Activated T-cell treated with anti-CD3 and anti-CD28 coated beads, Interleukin-2, amount 50 U/mL, for 24 hours (primary cell): Measurements from ENCODE around the gene MRPL37.
A peak's percentile ranks its signal among the peaks of the same experiment; 100 is the strongest.

Source experiments
- DNase-seq: peaks from one replicate; pipeline ENCODE4 v3.0.0-alpha.2; 2020
- H3K27ac Mint-ChIP-seq: 2 replicates; pipeline ENCODE4 v1.8.0; 2020; ENCODE audit warnings: mild to moderate bottlenecking, mixed read lengths
- H3K27me3 Mint-ChIP-seq: 2 replicates; pipeline ENCODE4 v1.8.0; 2020; ENCODE audit warnings: mixed read lengths
- H3K36me3 Mint-ChIP-seq: 2 replicates; pipeline ENCODE4 v1.8.0; 2020; ENCODE audit warnings: low read depth, mixed read lengths
- H3K4me1 Mint-ChIP-seq: 2 replicates; pipeline ENCODE4 v1.8.0; 2020; ENCODE audit warnings: low read depth, mixed read lengths
- H3K4me3 Mint-ChIP-seq: 2 replicates; pipeline ENCODE4 v1.8.0; 2020; ENCODE audit warnings: mild to moderate bottlenecking, moderate library complexity, mixed read lengths
- H3K9me3 Mint-ChIP-seq: 2 replicates; pipeline ENCODE4 v1.8.0; 2020; ENCODE audit warnings: mixed read lengths

Gene MRPL37

GRCh38 chr1:54248966-54249365 is 49.0 kb downstream of the MRPL37 start:
- Mint-ChIP-seq H3K9me3 (no peaks in the 10 kb centered on the region), H3K27me3 (no peaks in the 10 kb centered on the region), H3K36me3 (peaks cover 40% of the 10 kb centered on the region), H3K4me3 (no peak overlapping the region), H3K27ac (no peak overlapping the region), H3K4me1 (peaks cover 3% of the 10 kb centered on the region)
- DNase-seq: no peak

GRCh38 chr1:54249819-54250435 is 50.0 kb downstream of the MRPL37 start:
- no peak for DNase-seq
- no peaks in the 10 kb centered on the region for H3K9me3 Mint-ChIP-seq
- H3K36me3 Mint-ChIP-seq: peaks cover 35% of the 10 kb centered on the region
- H3K27me3 Mint-ChIP-seq: no peaks in the 10 kb centered on the region
- peaks cover 3% of the 10 kb centered on the region for H3K4me1 Mint-ChIP-seq
- no peak overlapping the region for H3K4me3 Mint-ChIP-seq
- H3K27ac Mint-ChIP-seq: no peak overlapping the region

- no peaks in the 10 kb centered on the region for H3K27me3 Mint-ChIP-seq
- DNase-seq: no peak
- peaks cover 32% of the 10 kb centered on the region for H3K36me3 Mint-ChIP-seq
- H3K4me1 Mint-ChIP-seq: peaks cover 3% of the 10 kb centered on the region
- H3K9me3 Mint-ChIP-seq: no peaks in the 10 kb centered on the region
- no peak overlapping the region for H3K27ac Mint-ChIP-seq
- no peak overlapping the region for H3K4me3 Mint-ChIP-seq
Measured at GRCh38 chr1:54250670-54251069, 50.7 kb downstream of the MRPL37 start.

- H3K36me3 Mint-ChIP-seq: peaks cover 36% of the 10 kb centered on the region
- peaks cover 3% of the 10 kb centered on the region for H3K4me1 Mint-ChIP-seq
- DNase-seq: no peak
- H3K27ac Mint-ChIP-seq: peak overlapping the region; percentile 2
- H3K27me3 Mint-ChIP-seq: no peaks in the 10 kb centered on the region
- H3K4me3 Mint-ChIP-seq: no peak overlapping the region
- no peaks in the 10 kb centered on the region for H3K9me3 Mint-ChIP-seq
Measured at GRCh38 chr1:54252371-54252936, 52.5 kb downstream of the MRPL37 start.

- DNase-seq: no peak
- H3K27me3 Mint-ChIP-seq: no peaks in the 10 kb centered on the region
- peak overlapping the region; percentile 64 for H3K27ac Mint-ChIP-seq
- H3K36me3 Mint-ChIP-seq: peaks cover 41% of the 10 kb centered on the region
- H3K4me1 Mint-ChIP-seq: peaks cover 3% of the 10 kb centered on the region
- H3K4me3 Mint-ChIP-seq: no peak overlapping the region
- no peaks in the 10 kb centered on the region for H3K9me3 Mint-ChIP-seq
Measured at GRCh38 chr1:54253480-54253879, 53.5 kb downstream of the MRPL37 start.

- Mint-ChIP-seq H3K36me3 (peaks cover 40% of the 10 kb centered on the region), H3K27me3 (no peaks in the 10 kb centered on the region), H3K27ac (peak overlapping the region; percentile 64), H3K4me1 (peaks cover 3% of the 10 kb centered on the region), H3K4me3 (no peak overlapping the region), H3K9me3 (no peaks in the 10 kb centered on the region)
- no peak for DNase-seq
Measured at GRCh38 chr1:54254055-54254454, 54.1 kb downstream of the MRPL37 start.

GRCh38 chr1:54255026-54255702 is 55.2 kb downstream of the MRPL37 start:
- Mint-ChIP-seq H3K4me1 (peaks cover 3% of the 10 kb centered on the region), H3K27ac (no peak overlapping the region), H3K9me3 (no peaks in the 10 kb centered on the region), H3K36me3 (peaks cover 33% of the 10 kb centered on the region), H3K27me3 (no peaks in the 10 kb centered on the region), H3K4me3 (no peak overlapping the region)
- DNase-seq: no peak

GRCh38 chr1:54256522-54257345 is 56.8 kb downstream of the MRPL37 start:
- Mint-ChIP-seq H3K27me3 (no peaks in the 10 kb centered on the region), H3K36me3 (peaks cover 26% of the 10 kb centered on the region), H3K27ac (no peak overlapping the region), H3K9me3 (no peaks in the 10 kb centered on the region), H3K4me1 (peaks cover 3% of the 10 kb centered on the region), H3K4me3 (no peak overlapping the region)
- DNase-seq: no peak

- Mint-ChIP-seq H3K36me3 (peaks cover 24% of the 10 kb centered on the region), H3K4me3 (no peak overlapping the region), H3K27ac (no peak overlapping the region), H3K4me1 (peaks cover 3% of the 10 kb centered on the region), H3K9me3 (no peaks in the 10 kb centered on the region), H3K27me3 (no peaks in the 10 kb centered on the region)
- DNase-seq: no peak
Measured at GRCh38 chr1:54257346-54257620, 57.3 kb downstream of the MRPL37 start.

- Mint-ChIP-seq H3K27ac (no peak overlapping the region), H3K36me3 (peaks cover 22% of the 10 kb centered on the region)
- DNase-seq: no peak
Measured at GRCh38 chr1:54257876-54258275, 57.9 kb downstream of the MRPL37 start.

GRCh38 chr1:54259546-54260140 is 59.7 kb downstream of the MRPL37 start:
- H3K27ac Mint-ChIP-seq: no peak overlapping the region

More at GRCh38 chr1:54257876-54258275, 57.9 kb downstream of the MRPL37 start:
- Mint-ChIP-seq H3K4me1 (peaks cover 3% of the 10 kb centered on the region), H3K4me3 (no peak overlapping the region), H3K9me3 (no peaks in the 10 kb centered on the region), H3K27me3 (no peaks in the 10 kb centered on the region)

GRCh38 chr1:54260810-54261209 is 60.8 kb downstream of the MRPL37 start:
- no peak overlapping the region for H3K27ac Mint-ChIP-seq

More at GRCh38 chr1:54259546-54260140, 59.7 kb downstream of the MRPL37 start:
- no peak overlapping the region for H3K4me3 Mint-ChIP-seq
- no peaks in the 10 kb centered on the region for H3K9me3 Mint-ChIP-seq
- H3K27me3 Mint-ChIP-seq: no peaks in the 10 kb centered on the region
- DNase-seq: no peak
- H3K36me3 Mint-ChIP-seq: peaks cover 18% of the 10 kb centered on the region
- no peaks in the 10 kb centered on the region for H3K4me1 Mint-ChIP-seq

GRCh38 chr1:54262244-54262643 is 62.3 kb downstream of the MRPL37 start:
- no peaks in the 10 kb centered on the region for H3K27me3 Mint-ChIP-seq
- DNase-seq: no peak
- H3K36me3 Mint-ChIP-seq: peaks cover 12% of the 10 kb centered on the region
- H3K9me3 Mint-ChIP-seq: no peaks in the 10 kb centered on the region
- no peak overlapping the region for H3K4me3 Mint-ChIP-seq
- H3K27ac Mint-ChIP-seq: peak overlapping the region; percentile 5
- no peaks in the 10 kb centered on the region for H3K4me1 Mint-ChIP-seq

More at GRCh38 chr1:54260810-54261209, 60.8 kb downstream of the MRPL37 start:
- no peak for DNase-seq
- Mint-ChIP-seq H3K27me3 (no peaks in the 10 kb centered on the region), H3K4me3 (no peak overlapping the region), H3K4me1 (no peaks in the 10 kb centered on the region), H3K9me3 (no peaks in the 10 kb centered on the region), H3K36me3 (peaks cover 18% of the 10 kb centered on the region)

GRCh38 chr1:54263601-54264226 is 63.7 kb downstream of the MRPL37 start:
- no peak overlapping the region for H3K4me3 Mint-ChIP-seq
- peaks cover 4% of the 10 kb centered on the region for H3K36me3 Mint-ChIP-seq
- peak overlapping the region; percentile 38 for H3K27ac Mint-ChIP-seq
- no peak for DNase-seq
- no peaks in the 10 kb centered on the region for H3K9me3 Mint-ChIP-seq
- H3K4me1 Mint-ChIP-seq: no peaks in the 10 kb centered on the region
- H3K27me3 Mint-ChIP-seq: no peaks in the 10 kb centered on the region
